NOMO-1 treated with dmso at 0.1 percent for 144 hours (cell line): ENCODE results near the gene YWHAG.
"Not testable (repeated sequence)": the region's sequence is repeated elsewhere in the genome, so short reads cannot be mapped to it uniquely, and the experiment has no call there.

ENCODE experiments used
- DNase-seq: peaks from one replicate; lab custom pipeline; 2025; ENCODE audit not compliant: unreplicated experiment; lab: John Stamatoyannopoulos, UW

Gene YWHAG

GRCh38 chr7:76300166-76300731, 58.5 kb downstream of the YWHAG start:
- DNase-seq: no peak

GRCh38 chr7:76296743-76297740, 61.7 kb downstream of the YWHAG start:
- no peak for DNase-seq

GRCh38 chr7:76294344-76295024, 64.3 kb downstream of the YWHAG start:
- peak; percentile 43 for DNase-seq

GRCh38 chr7:76293407-76293901, 65.3 kb downstream of the YWHAG start:
- no peak for DNase-seq

GRCh38 chr7:76292911-76293310, 65.9 kb downstream of the YWHAG start:
- DNase-seq: not testable (repeated sequence)

GRCh38 chr7:76292213-76292573, 66.6 kb downstream of the YWHAG start:
- DNase-seq: peak; percentile 59

GRCh38 chr7:76291351-76292212, 67.2 kb downstream of the YWHAG start:
- DNase-seq: peak; percentile 100

GRCh38 chr7:76290847-76291350, 67.9 kb downstream of the YWHAG start:
- not testable (repeated sequence) for DNase-seq

GRCh38 chr7:76286842-76287403, 71.9 kb downstream of the YWHAG start:
- DNase-seq: no peak

- no peak for DNase-seq
Measured at GRCh38 chr7:76285604-76286374, 73.0 kb downstream of the YWHAG start.

GRCh38 chr7:76283254-76284159, 75.3 kb downstream of the YWHAG start:
- no peak for DNase-seq

- no peak for DNase-seq
Measured at GRCh38 chr7:76282344-76283253, 76.2 kb downstream of the YWHAG start.

GRCh38 chr7:76281706-76282343, 77.0 kb downstream of the YWHAG start:
- DNase-seq: no peak

- DNase-seq: no peak
Measured at GRCh38 chr7:76281006-76281705, 77.6 kb downstream of the YWHAG start.

GRCh38 chr7:76280408-76280807, 78.4 kb downstream of the YWHAG start:
- DNase-seq: no peak

GRCh38 chr7:76278540-76278939, 80.3 kb downstream of the YWHAG start:
- no peak for DNase-seq
